IMR-90 (cell line): ENCODE data around the gene GALNT17. TPM values are rescaled to one million over a fixed set of nuclear protein-coding genes. Genes with fewer than 3 reads are reported as not detected.

ENCODE experiments used
- ATAC-seq: fragments of 200-7000 bp; cut with Tn5 transposase; 2 replicates; pipeline ENCODE4 v1.9.1; 2020; ENCODE audit warnings: low read depth, mild to moderate bottlenecking, moderate library complexity
- BruUV-seq: library from RNA; stranded (reverse); fragments of 400-500 nt; replicated peaks from 2 replicates; lab custom pipeline; 2021; lab: Mats Ljungman, UMichigan
- CTCF ChIA-PET: fragments of 300-600 bp; formaldehyde crosslinking; extraction: SDS; loops from one replicate; lab custom pipeline; 2021; ENCODE audit warnings: antibody characterized with exemption; lab: Yijun Ruan, JAX
- POLR2A ChIA-PET: fragments of 300-600 bp; sonication (Branson Sonifier 250); formaldehyde crosslinking; loops from one replicate; lab custom pipeline; 2022; ENCODE audit warnings: antibody characterized with exemption; ENCODE audit not compliant: unreplicated experiment; lab: Charles Lee
- DNase-seq: peaks from one replicate; pipeline ENCODE4 v3.0.0; 2013
- H2AFZ ChIP-seq: replicated peaks from 2 replicates; pipeline ENCODE3; 2013; ENCODE audit warnings: low read length, mild to moderate bottlenecking; ENCODE audit not compliant: poor library complexity
- H2AK5ac ChIP-seq: 2 replicates; pipeline ENCODE4 v1.6.1; 2013; ENCODE audit warnings: low read depth, low read length, inconsistent platforms
- H2AK9ac ChIP-seq: replicated peaks from 2 replicates; pipeline ENCODE3; 2013; ENCODE audit warnings: mild to moderate bottlenecking, low read depth, low read length, moderate library complexity; ENCODE audit not compliant: poor library complexity
- H2BK120ac ChIP-seq: 2 replicates; pipeline ENCODE4 v1.6.1; 2013; ENCODE audit warnings: low read depth, low read length, inconsistent platforms
- H2BK15ac ChIP-seq: 3 replicates; pipeline ENCODE4 v1.6.1; 2013; ENCODE audit warnings: low read depth, low read length, inconsistent platforms
- H2BK20ac ChIP-seq: 2 replicates; pipeline ENCODE4 v1.6.1; 2013; ENCODE audit warnings: low read depth, mild to moderate bottlenecking, inconsistent platforms, low read length, moderate library complexity
- H2BK5ac ChIP-seq: 2 replicates; pipeline ENCODE4 v1.6.1; 2013; ENCODE audit warnings: mild to moderate bottlenecking, low read depth, low read length, inconsistent platforms; ENCODE audit not compliant: poor library complexity, severe bottlenecking
- H3K14ac ChIP-seq: replicated peaks from 2 replicates; pipeline ENCODE4 v1.6.1; 2013; ENCODE audit warnings: low read depth, low read length, inconsistent platforms
- H3K18ac ChIP-seq: 2 replicates; pipeline ENCODE4 v1.6.1; 2013; ENCODE audit warnings: low read depth, low read length, control low read depth
- H3K23ac ChIP-seq: 2 replicates; pipeline ENCODE4 v1.6.1; 2013; ENCODE audit warnings: low read depth, low read length, inconsistent platforms
- H3K27ac ChIP-seq: 2 replicates; pipeline ENCODE4 v1.5.1; 2013; ENCODE audit warnings: mild to moderate bottlenecking, control low read depth, low read length; ENCODE audit not compliant: insufficient read depth
- H3K27me3 ChIP-seq: 2 replicates; pipeline ENCODE4 v1.6.1; 2013; ENCODE audit warnings: low read length; ENCODE audit not compliant: control insufficient read depth, insufficient read depth
- H3K36me3 ChIP-seq: 2 replicates; pipeline ENCODE4 v1.6.1; 2013; ENCODE audit warnings: low read length, mixed read lengths; ENCODE audit not compliant: control insufficient read depth, insufficient read depth
- H3K4ac ChIP-seq: 2 replicates; pipeline ENCODE4 v1.6.1; 2013; ENCODE audit warnings: low read depth, low read length, inconsistent platforms
- H3K4me1 ChIP-seq: 2 replicates; pipeline ENCODE4 v1.6.1; 2013; ENCODE audit warnings: low read length, mixed read lengths; ENCODE audit not compliant: control insufficient read depth, insufficient read depth
- H3K4me2 ChIP-seq: 2 replicates; pipeline ENCODE4 v1.6.1; 2013; ENCODE audit warnings: low read depth, mild to moderate bottlenecking, control low read depth, low read length, moderate library complexity
- H3K4me3 ChIP-seq: 2 replicates; pipeline ENCODE4 v1.5.1; 2013; ENCODE audit warnings: low read depth, mild to moderate bottlenecking, control low read depth, low read length, moderate library complexity; ENCODE audit not compliant: insufficient read depth
- H3K56ac ChIP-seq: 2 replicates; pipeline ENCODE4 v1.6.1; 2013; ENCODE audit warnings: low read length, inconsistent platforms; ENCODE audit not compliant: insufficient read depth; ENCODE audit errors: extremely low read depth
- H3K79me1 ChIP-seq, 2 experiments: 2 replicates each; pipeline ENCODE4 v1.6.1; 2013; ENCODE audit warnings: low read length in 2 of 2, inconsistent platforms in 1 of 2, low read depth in 1 of 2
- H3K9ac ChIP-seq: 2 replicates; pipeline ENCODE4 v1.6.1; 2013; ENCODE audit warnings: low read depth, low read length, control low read depth
- H3K9me1 ChIP-seq: 2 replicates; pipeline ENCODE4 v1.6.1; 2013; ENCODE audit warnings: low read length, inconsistent platforms; ENCODE audit not compliant: insufficient read depth
- H3K9me3 ChIP-seq: 2 replicates; pipeline ENCODE4 v1.6.1; 2013; ENCODE audit warnings: low read length; ENCODE audit not compliant: control insufficient read depth, insufficient read depth
- H4K20me1 ChIP-seq: 2 replicates; pipeline ENCODE4 v1.6.1; 2013; ENCODE audit warnings: low read length, inconsistent platforms; ENCODE audit not compliant: insufficient read depth
- H4K5ac ChIP-seq: 2 replicates; pipeline ENCODE4 v1.6.1; 2013; ENCODE audit warnings: mild to moderate bottlenecking, low read depth, low read length, control low read depth
- H4K8ac ChIP-seq, 2 experiments: 2 replicates each; pipeline ENCODE4 v1.6.1; 2013; ENCODE audit warnings: low read depth in 2 of 2, low read length in 2 of 2, control low read depth in 1 of 2, inconsistent platforms in 1 of 2
- H4K91ac ChIP-seq: 2 replicates; pipeline ENCODE4 v1.6.1; 2013; ENCODE audit warnings: low read depth, low read length, inconsistent platforms; ENCODE audit not compliant: insufficient read depth
- BHLHE40 ChIP-seq: fragments of 150-350 bp; IDR thresholded peaks from 2 replicates; pipeline ENCODE4 v1.6.1; 2016; ENCODE audit warnings: mild to moderate bottlenecking, low read depth, low read length
- CEBPB ChIP-seq: IDR thresholded peaks from 2 replicates; pipeline ENCODE4 v1.6.1; 2012; ENCODE audit warnings: low read depth, low read length, improper control_type of control experiment
- CHD1 ChIP-seq: IDR thresholded peaks from 2 replicates; pipeline ENCODE4 v1.6.1; 2012; ENCODE audit warnings: low read depth, low read length, improper control_type of control experiment
- CTCF ChIP-seq: conservative IDR thresholded peaks from 2 replicates; pipeline ENCODE4 v1.5.1; 2012; ENCODE audit warnings: mild to moderate bottlenecking, low read depth, low read length, improper control_type of control experiment
- ELK1 ChIP-seq: fragments of 150-350 bp; IDR thresholded peaks from 2 replicates; pipeline ENCODE4 v1.6.1; 2016; ENCODE audit warnings: low read depth, mild to moderate bottlenecking, low read length, moderate library complexity, borderline replicate concordance
- FOS ChIP-seq: fragments of 150-350 bp; IDR thresholded peaks from 2 replicates; pipeline ENCODE4 v1.6.1; 2016; ENCODE audit warnings: low read depth, low read length
- MAFK ChIP-seq: IDR thresholded peaks from 2 replicates; pipeline ENCODE4 v1.6.1; 2012; ENCODE audit warnings: low read depth, low read length, improper control_type of control experiment
- MAZ ChIP-seq: IDR thresholded peaks from 2 replicates; pipeline ENCODE4 v1.6.1; 2012; ENCODE audit warnings: low read depth, mild to moderate bottlenecking, low read length, improper control_type of control experiment, moderate library complexity, borderline replicate concordance
- MXI1 ChIP-seq: IDR thresholded peaks from 2 replicates; pipeline ENCODE4 v1.6.1; 2012; ENCODE audit warnings: low read depth, mild to moderate bottlenecking, low read length, moderate library complexity, borderline replicate concordance
- NFE2L2 ChIP-seq: fragments of 150-350 bp; IDR thresholded peaks from 2 replicates; pipeline ENCODE4 v1.6.1; 2016; ENCODE audit warnings: low read depth, mild to moderate bottlenecking, low read length
- POLR2A ChIP-seq: IDR thresholded peaks from 2 replicates; pipeline ENCODE4 v1.6.1; 2012; ENCODE audit warnings: mild to moderate bottlenecking, low read depth, low read length
- RAD21 ChIP-seq: IDR thresholded peaks from 2 replicates; pipeline ENCODE4 v1.6.1; 2012; ENCODE audit warnings: low read length, improper control_type of control experiment
- RCOR1 ChIP-seq: IDR thresholded peaks from 2 replicates; pipeline ENCODE4 v1.6.1; 2012; ENCODE audit warnings: mild to moderate bottlenecking, low read length, improper control_type of control experiment; ENCODE audit not compliant: insufficient replicate concordance
- RFX5 ChIP-seq: IDR thresholded peaks from 2 replicates; pipeline ENCODE4 v1.8.0; 2012; ENCODE audit warnings: low read depth, mild to moderate bottlenecking, low read length, moderate library complexity
- SMC3 ChIP-seq: fragments of 150-350 bp; IDR thresholded peaks from 2 replicates; pipeline ENCODE4 v1.6.1; 2016; ENCODE audit warnings: low read depth, mild to moderate bottlenecking, antibody characterized with exemption, low read length, moderate library complexity
- USF2 ChIP-seq: fragments of 150-350 bp; IDR thresholded peaks from 2 replicates; pipeline ENCODE4 v1.6.1; 2017; ENCODE audit warnings: mild to moderate bottlenecking, antibody characterized with exemption, low read length, low read depth
- WGBS, 2 experiments: methylation state at CpG; one replicate each; pipeline versions ENCODE4 v1.1.5 to v1.1.7; 2013; ENCODE audit warnings: missing lambda C conversion rate in 2 of 2; ENCODE audit not compliant: insufficient read length in 1 of 2; ENCODE audit errors: extremely low coverage in 2 of 2; 5-methylcytosine and 5-hydroxymethylcytosine counted together
- dilution Hi-C: fragments of 300-500 bp; cut with HindIII; formaldehyde crosslinking; loops from one replicate; pipeline ENCODE4 v1.14.3; 2018; ENCODE audit warnings: low sequenced_read_pairs; ENCODE audit not compliant: unreplicated experiment
- in situ Hi-C: fragments of 300-500 bp; cut with MboI; formaldehyde crosslinking; loops from 3 replicates; pipeline ENCODE4 v1.14.3; 2019; ENCODE audit warnings: low sequenced_read_pairs, inconsistent platforms, mixed read lengths
- intact Hi-C: fragments of 100-400 bp; cut with micrococcal nuclease; formaldehyde crosslinking; loops from 2 replicates; pipeline ENCODE4 v1.10.0; 2022
- polyA plus RNA-seq, 3 experiments: library from polyadenylated mRNA; depleted of rRNA; stranded (reverse); fragments of >200 nt; gene quantifications; 2 replicates each; pipeline ENCODE4 v1.2.3, GENCODE V29; 2012; ENCODE audit warnings: low replicate concordance in 1 of 3
- total RNA-seq: library from RNA; depleted of rRNA; stranded (reverse); fragments of >200 nt; gene quantifications from 2 replicates; pipeline ENCODE4 v1.2.3, GENCODE V29; 2012

Gene GALNT17
- total and polyA plus RNA-seq, 2 of the 4 experiments (the other 2 are of a cell fraction) = not detected

GRCh38 chr7:71553306-71553705 lies 421.4 kb downstream of the GALNT17 start:
- no peaks in the 10 kb centered on the region for H3K36me3 ChIP-seq
- H4K20me1 ChIP-seq = no peaks in the 10 kb centered on the region
- H3K4me2 ChIP-seq = no peak overlapping the region
- H2AFZ ChIP-seq = no peak overlapping the region
- no peak overlapping the region for H4K91ac ChIP-seq
- BruUV-seq = no TSS peak
- no CpG with 5 or more reads among the region's 1 CpG for WGBS, 2 experiments
- no peak overlapping the region for H3K18ac ChIP-seq
- H2AK5ac ChIP-seq = no peak overlapping the region
- H4K8ac ChIP-seq = no peak overlapping the region
- no peak overlapping the region; the same call in 1 of the 2 replicates for H3K56ac ChIP-seq
- H2BK120ac ChIP-seq = no peak overlapping the region
- H3K9ac ChIP-seq = no peak overlapping the region
- CTCF ChIA-PET = no interaction called here
- ATAC-seq (no peak), DNase-seq (no peak)
- H3K4ac ChIP-seq = no peak overlapping the region
- no peak for TF ChIP-seq MAZ
- no peak for TF ChIP-seq SMC3
- no peak for TF ChIP-seq RFX5
- TF ChIP-seq FOS = no peak
- no peak for TF ChIP-seq CEBPB
- no peak for TF ChIP-seq MAFK
- no peak for TF ChIP-seq POLR2A
- TF ChIP-seq CHD1 = no peak
- TF ChIP-seq RCOR1 = no peak
- TF ChIP-seq USF2 = no peak
- TF ChIP-seq BHLHE40 = no peak
- TF ChIP-seq RAD21 = no peak
- TF ChIP-seq MXI1 = no peak
- TF ChIP-seq CTCF = no peak
- no peak for TF ChIP-seq NFE2L2
- no peak for TF ChIP-seq ELK1
- no peak overlapping the region for H2BK5ac ChIP-seq
- in situ Hi-C loops (no loop called here), intact Hi-C loops (no loop called here), dilution Hi-C loops (no loop called here)
- H3K14ac ChIP-seq = no peak overlapping the region
- H3K4me3 ChIP-seq = no peak overlapping the region
- no peak overlapping the region for H2AK9ac ChIP-seq
- no peak overlapping the region for H3K27ac ChIP-seq
- H3K23ac ChIP-seq = no peak overlapping the region
- no peak overlapping the region for H2BK20ac ChIP-seq
- H2BK15ac ChIP-seq = no peak overlapping the region
- H3K9me3 ChIP-seq = peaks cover 9% of the 10 kb centered on the region
- H3K9me1 ChIP-seq = no peaks in the 10 kb centered on the region
- H4K5ac ChIP-seq = no peak overlapping the region
- H3K27me3 ChIP-seq = no peaks in the 10 kb centered on the region
- POLR2A ChIA-PET = no interaction called here
- H3K79me1 ChIP-seq = no peaks in the 10 kb centered on the region
- H3K4me1 ChIP-seq = no peaks in the 10 kb centered on the region
